ENCODE data around the gene PYY.

Gene PYY

DNA sequence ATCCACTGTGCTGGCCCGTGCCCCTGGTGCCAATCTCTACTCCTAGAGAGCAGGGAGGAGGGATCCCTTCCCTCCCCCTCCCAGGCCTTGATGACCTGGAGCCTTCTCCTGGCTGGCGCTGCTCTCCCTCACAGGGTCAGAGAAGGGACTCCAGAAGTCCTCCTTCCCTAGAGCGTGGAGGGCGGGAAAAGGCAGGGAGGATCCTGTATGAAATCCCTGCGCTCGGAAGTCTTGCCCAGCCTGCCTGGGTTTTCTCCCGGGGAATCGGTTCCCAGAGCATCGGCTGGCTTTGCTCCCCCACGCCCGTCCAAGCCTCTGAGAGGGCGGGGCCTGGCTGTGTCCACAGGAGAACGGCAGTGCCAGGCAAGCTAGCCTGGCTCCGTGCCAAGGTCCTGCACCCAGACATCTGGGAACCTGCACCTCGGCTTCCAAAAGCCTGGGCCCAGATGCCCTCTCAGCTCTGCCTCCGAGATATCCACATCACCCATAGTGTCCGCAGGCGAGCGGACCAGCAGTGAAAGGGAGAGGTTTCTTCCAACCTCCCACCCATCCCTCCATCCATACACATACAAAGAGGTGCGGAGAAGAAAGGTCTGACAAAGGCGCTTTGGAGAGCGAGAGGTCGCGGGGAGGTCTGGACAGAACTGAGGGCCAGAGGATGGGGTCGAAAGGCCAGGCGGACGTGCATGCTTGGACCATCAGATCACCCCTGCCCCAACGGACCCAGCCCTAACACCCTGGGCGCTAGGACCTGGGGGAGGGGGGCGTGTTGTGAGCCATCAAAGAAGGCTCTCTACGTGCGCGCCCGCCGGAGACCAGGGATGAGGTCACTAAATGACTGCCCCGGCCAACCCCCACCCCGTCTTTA is 47.5 kb downstream of the PYY start:
- no peak for DNase-seq
- in situ Hi-C loops (cut with HindIII; ENCODE audit: low pct_ligation_motif_present, low pct_unique_long_range_greater_than_20kb, low sequenced_read_pairs), result no loop called here

DNA sequence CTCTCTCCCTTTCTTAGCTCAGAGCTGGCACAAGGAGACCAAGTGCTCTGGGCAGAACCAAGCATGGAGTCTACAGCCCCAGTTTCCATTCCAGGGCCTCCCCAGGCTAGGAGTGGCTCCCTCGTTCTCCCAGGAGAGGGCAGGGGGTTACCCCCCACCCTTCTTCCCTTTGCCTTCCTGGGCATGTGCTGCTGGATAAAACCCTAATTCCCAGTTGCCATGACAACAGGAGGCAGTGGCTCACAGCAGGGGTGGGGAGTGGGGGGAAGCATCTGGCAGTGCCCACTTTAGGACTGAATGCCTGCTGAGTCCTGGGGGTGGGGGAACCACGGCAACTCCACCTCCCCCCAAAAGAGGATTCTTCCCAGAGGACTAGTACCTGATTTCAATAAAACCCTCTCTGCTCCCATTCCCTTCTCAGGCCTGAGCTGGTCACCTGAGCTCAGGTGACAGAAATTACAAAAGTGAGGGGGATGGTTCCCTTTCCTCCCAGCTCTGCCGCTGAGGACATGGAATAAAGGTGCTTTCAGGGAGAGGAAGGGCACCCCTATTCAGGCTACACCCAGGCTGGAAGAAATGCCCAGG is 48.2 kb downstream of the PYY start:
- in situ Hi-C loops (cut with HindIII; ENCODE audit: low pct_ligation_motif_present, low pct_unique_long_range_greater_than_20kb, low sequenced_read_pairs), result no loop called here
- no peak for DNase-seq

All from ACHN (cell line).